Measurements from ENCODE around the gene KCNE2. TPM values are rescaled to one million over a fixed set of nuclear protein-coding genes. Genes with fewer than 3 reads are reported as not detected.

Gene KCNE2
- total RNA-seq, 1 donor from 2014 or later = not detected

DNA sequence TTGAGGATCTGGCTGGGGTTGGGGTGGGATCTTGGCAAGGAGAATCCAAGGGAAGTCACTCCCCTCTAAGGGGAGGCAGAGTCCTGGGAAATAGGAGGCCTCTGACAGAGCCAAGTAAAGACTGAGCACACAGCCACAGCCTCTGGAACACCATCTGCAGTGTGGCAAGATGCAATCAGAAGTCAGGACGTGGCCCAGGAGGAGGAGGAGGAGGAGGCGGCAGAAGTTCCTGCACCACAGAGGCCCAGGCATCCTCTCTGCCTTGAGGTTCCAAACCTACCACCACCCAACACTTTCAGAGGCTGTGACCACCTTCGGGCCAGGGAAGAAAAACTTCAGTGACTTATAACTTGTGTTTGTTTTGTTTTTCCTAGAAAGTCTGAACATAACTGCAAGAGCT, 23.7 kb upstream of the KCNE2 start:
- Histone ChIP-seq H3K27me3 (ENCODE audit: control insufficient read depth, insufficient read depth, low read length) (no peaks in the 10 kb centered on the region), H3K36me3 (ENCODE audit: control insufficient read depth, insufficient read depth, low read length) (no peaks in the 10 kb centered on the region), H3K4me3 (ENCODE audit: low read depth, low read length) (no peak overlapping the region)
- no peak for DNase-seq (ENCODE audit: low read depth)
- TF ChIP-seq, protein P1, sequence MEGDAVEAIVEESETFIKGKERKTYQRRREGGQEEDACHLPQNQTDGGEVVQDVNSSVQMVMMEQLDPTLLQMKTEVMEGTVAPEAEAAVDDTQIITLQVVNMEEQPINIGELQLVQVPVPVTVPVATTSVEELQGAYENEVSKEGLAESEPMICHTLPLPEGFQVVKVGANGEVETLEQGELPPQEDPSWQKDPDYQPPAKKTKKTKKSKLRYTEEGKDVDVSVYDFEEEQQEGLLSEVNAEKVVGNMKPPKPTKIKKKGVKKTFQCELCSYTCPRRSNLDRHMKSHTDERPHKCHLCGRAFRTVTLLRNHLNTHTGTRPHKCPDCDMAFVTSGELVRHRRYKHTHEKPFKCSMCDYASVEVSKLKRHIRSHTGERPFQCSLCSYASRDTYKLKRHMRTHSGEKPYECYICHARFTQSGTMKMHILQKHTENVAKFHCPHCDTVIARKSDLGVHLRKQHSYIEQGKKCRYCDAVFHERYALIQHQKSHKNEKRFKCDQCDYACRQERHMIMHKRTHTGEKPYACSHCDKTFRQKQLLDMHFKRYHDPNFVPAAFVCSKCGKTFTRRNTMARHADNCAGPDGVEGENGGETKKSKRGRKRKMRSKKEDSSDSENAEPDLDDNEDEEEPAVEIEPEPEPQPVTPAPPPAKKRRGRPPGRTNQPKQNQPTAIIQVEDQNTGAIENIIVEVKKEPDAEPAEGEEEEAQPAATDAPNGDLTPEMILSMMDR (IDR thresholded peaks at IDR 0.05; ENCODE audit: insufficient read depth, low read length, poor library complexity, severe bottlenecking) = no peak

- DNase-seq (ENCODE audit: low read depth) = no peak
- Histone ChIP-seq H3K27me3 (ENCODE audit: control insufficient read depth, insufficient read depth, low read length) (no peaks in the 10 kb centered on the region), H3K4me3 (ENCODE audit: low read depth, low read length) (no peak overlapping the region), H3K36me3 (ENCODE audit: control insufficient read depth, insufficient read depth, low read length) (no peaks in the 10 kb centered on the region)
- TF ChIP-seq, protein P1 (IDR thresholded peaks at IDR 0.05; ENCODE audit: insufficient read depth, low read length, poor library complexity, severe bottlenecking) = no peak
Observed at GRCh38 chr21:34342476-34342875, 21.3 kb upstream of the KCNE2 start.

GRCh38 chr21:34343347-34343746, 20.5 kb upstream of the KCNE2 start:
- Histone ChIP-seq H3K27me3 (ENCODE audit: control insufficient read depth, insufficient read depth, low read length) (no peaks in the 10 kb centered on the region), H3K36me3 (ENCODE audit: control insufficient read depth, insufficient read depth, low read length) (no peaks in the 10 kb centered on the region), H3K4me3 (ENCODE audit: low read depth, low read length) (no peak overlapping the region)
- DNase-seq (ENCODE audit: low read depth) = no peak
- TF ChIP-seq, protein P1 (IDR thresholded peaks at IDR 0.05; ENCODE audit: insufficient read depth, low read length, poor library complexity, severe bottlenecking) = no peak

DNA sequence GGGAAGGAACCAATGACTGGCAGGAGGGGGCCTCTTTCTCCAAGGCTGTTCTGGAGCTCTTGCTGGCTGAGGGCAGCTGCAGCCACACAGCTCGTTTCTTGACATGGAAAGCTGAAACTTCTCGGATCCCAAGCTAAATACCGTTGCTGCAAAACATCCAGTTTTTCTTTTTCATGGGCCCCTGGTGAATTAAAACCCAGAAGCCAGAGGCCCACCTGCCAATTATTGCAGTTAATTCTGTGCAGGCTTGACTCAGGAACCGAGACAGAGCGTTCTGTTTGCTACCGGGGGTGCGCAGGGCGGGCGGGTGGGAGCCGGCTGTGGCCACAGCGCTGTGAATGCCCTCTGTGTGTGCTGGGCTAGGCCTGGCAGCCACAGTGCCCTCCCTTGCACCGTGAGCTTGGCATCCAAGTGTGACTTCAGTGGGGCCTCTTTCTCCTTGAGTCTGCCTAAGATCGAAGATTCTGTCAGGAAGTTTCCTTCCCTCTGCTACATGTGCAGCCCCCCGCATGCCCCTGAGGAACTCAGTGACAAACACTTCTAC, 19.9 kb upstream of the KCNE2 start:
- no peaks in the 10 kb centered on the region for H3K27me3 ChIP-seq (ENCODE audit: control insufficient read depth, insufficient read depth, low read length)
- H3K36me3 ChIP-seq (ENCODE audit: control insufficient read depth, insufficient read depth, low read length) = no peaks in the 10 kb centered on the region
- TF ChIP-seq, protein P1 (IDR thresholded peaks at IDR 0.05; ENCODE audit: insufficient read depth, low read length, poor library complexity, severe bottlenecking) = no peak
- no peak overlapping the region for H3K4me3 ChIP-seq (ENCODE audit: low read depth, low read length)
- DNase-seq (ENCODE audit: low read depth) = no peak

- H3K36me3 ChIP-seq (ENCODE audit: control insufficient read depth, insufficient read depth, low read length) = no peaks in the 10 kb centered on the region
- TF ChIP-seq, protein P1 (IDR thresholded peaks at IDR 0.05; ENCODE audit: insufficient read depth, low read length, poor library complexity, severe bottlenecking) = no peak
- no peak for DNase-seq (ENCODE audit: low read depth)
- H3K4me3 ChIP-seq (ENCODE audit: low read depth, low read length) = no peak overlapping the region
- no peaks in the 10 kb centered on the region for H3K27me3 ChIP-seq (ENCODE audit: control insufficient read depth, insufficient read depth, low read length)
Observed at GRCh38 chr21:34344584-34344983, 19.2 kb upstream of the KCNE2 start.
